Measurements from ENCODE around the gene ELOB.
A peak's percentile ranks its signal among the peaks of the same experiment; 100 is the strongest.

ELOB gene

DNA sequence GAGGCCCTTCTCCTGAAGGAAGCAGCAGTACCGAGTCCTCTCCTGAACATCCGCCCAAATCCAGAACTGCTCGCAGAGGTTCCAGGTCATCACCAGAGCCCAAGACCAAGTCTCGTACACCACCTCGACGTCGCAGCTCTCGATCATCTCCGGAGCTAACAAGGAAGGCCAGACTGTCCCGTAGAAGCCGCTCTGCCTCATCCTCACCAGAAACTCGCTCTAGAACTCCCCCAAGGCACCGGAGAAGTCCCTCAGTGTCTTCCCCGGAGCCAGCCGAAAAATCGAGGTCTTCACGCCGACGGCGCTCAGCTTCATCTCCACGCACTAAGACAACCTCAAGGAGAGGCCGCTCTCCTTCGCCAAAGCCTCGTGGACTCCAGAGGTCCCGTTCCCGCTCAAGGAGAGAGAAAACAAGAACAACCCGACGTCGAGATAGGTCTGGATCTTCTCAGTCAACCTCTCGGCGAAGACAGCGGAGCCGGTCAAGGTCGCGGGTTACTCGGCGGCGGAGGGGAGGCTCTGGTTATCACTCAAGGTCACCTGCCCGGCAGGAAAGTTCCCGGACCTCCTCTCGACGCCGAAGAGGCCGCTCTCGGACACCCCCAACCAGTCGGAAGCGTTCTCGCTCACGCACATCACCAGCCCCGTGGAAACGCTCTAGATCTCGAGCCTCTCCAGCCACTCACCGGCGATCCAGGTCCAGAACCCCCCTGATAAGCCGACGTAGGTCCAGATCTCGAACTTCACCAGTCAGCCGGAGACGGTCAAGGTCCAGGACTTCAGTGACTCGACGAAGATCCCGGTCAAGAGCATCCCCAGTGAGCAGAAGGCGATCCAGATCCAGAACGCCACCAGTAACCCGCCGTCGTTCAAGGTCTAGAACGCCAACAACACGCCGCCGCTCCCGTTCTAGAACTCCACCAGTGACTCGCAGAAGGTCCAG lies 11.3 kb downstream of the ELOB start:
- H3K4me2 ChIP-seq (ENCODE audit: low read length) = no peak overlapping the region
- no peak overlapping the region for H3K27ac ChIP-seq (ENCODE audit: low read depth, low read length, poor library complexity, severe bottlenecking)
- no peaks in the 10 kb centered on the region for H3K79me2 ChIP-seq (ENCODE audit: insufficient read depth, low read length)
- no peaks in the 10 kb centered on the region for H4K20me1 ChIP-seq (ENCODE audit: insufficient read depth, low read length)
- no peak overlapping the region for H3K4me3 ChIP-seq (ENCODE audit: low read depth, low read length, poor library complexity, severe bottlenecking)
- no peaks in the 10 kb centered on the region for H3K27me3 ChIP-seq (ENCODE audit: insufficient read depth, low read length)
- no peaks in the 10 kb centered on the region for H3K9me2 ChIP-seq (ENCODE audit: low read depth, low read length)
- H2AFZ ChIP-seq (ENCODE audit: low read length) = no peak overlapping the region
- no peak overlapping the region for H3K9ac ChIP-seq (ENCODE audit: low read length)
- no peaks in the 10 kb centered on the region for H3K9me3 ChIP-seq (ENCODE audit: low read length)
- TF ChIP-seq EZH2 (IDR thresholded peaks at IDR 0.05; ENCODE audit: borderline replicate concordance, low read length) = no peak
- peaks cover 100% of the 10 kb centered on the region for H3K36me3 ChIP-seq (ENCODE audit: insufficient read depth, low read length)
- no peaks in the 10 kb centered on the region for H3K4me1 ChIP-seq (ENCODE audit: insufficient read depth, low read length, severe bottlenecking)
- H3F3A ChIP-seq (ENCODE audit: insufficient read depth, low read length) = no peaks in the 10 kb centered on the region; the same call in 1 of the 2 replicates

DNA sequence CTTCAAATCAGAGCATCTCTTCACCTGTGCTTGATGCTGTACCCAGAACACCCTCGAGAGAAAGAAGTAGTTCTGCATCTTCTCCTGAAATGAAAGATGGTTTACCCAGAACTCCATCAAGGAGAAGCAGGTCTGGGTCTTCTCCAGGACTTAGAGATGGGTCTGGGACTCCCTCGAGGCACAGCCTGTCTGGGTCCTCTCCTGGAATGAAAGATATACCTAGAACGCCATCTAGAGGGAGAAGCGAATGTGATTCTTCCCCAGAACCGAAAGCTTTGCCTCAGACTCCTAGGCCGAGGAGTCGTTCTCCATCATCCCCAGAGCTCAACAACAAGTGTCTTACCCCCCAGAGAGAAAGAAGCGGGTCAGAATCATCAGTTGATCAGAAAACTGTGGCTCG lies 12.4 kb downstream of the ELOB start:
- Histone ChIP-seq H3F3A (ENCODE audit: insufficient read depth, low read length) (no peaks in the 10 kb centered on the region; the same call in 1 of the 2 replicates), H3K79me2 (ENCODE audit: insufficient read depth, low read length) (no peaks in the 10 kb centered on the region), H3K27me3 (ENCODE audit: insufficient read depth, low read length) (no peaks in the 10 kb centered on the region), H3K4me2 (ENCODE audit: low read length) (no peak overlapping the region), H3K27ac (ENCODE audit: low read depth, low read length, poor library complexity, severe bottlenecking) (no peak overlapping the region), H3K36me3 (ENCODE audit: insufficient read depth, low read length) (peaks cover 100% of the 10 kb centered on the region), H3K4me1 (ENCODE audit: insufficient read depth, low read length, severe bottlenecking) (no peaks in the 10 kb centered on the region), H4K20me1 (ENCODE audit: insufficient read depth, low read length) (no peaks in the 10 kb centered on the region), H2AFZ (ENCODE audit: low read length) (no peak overlapping the region), H3K9me3 (ENCODE audit: low read length) (no peaks in the 10 kb centered on the region), H3K4me3 (ENCODE audit: low read depth, low read length, poor library complexity, severe bottlenecking) (no peak overlapping the region), H3K9ac (ENCODE audit: low read length) (no peak overlapping the region), H3K9me2 (ENCODE audit: low read depth, low read length) (no peaks in the 10 kb centered on the region)
- TF ChIP-seq, protein P1, sequence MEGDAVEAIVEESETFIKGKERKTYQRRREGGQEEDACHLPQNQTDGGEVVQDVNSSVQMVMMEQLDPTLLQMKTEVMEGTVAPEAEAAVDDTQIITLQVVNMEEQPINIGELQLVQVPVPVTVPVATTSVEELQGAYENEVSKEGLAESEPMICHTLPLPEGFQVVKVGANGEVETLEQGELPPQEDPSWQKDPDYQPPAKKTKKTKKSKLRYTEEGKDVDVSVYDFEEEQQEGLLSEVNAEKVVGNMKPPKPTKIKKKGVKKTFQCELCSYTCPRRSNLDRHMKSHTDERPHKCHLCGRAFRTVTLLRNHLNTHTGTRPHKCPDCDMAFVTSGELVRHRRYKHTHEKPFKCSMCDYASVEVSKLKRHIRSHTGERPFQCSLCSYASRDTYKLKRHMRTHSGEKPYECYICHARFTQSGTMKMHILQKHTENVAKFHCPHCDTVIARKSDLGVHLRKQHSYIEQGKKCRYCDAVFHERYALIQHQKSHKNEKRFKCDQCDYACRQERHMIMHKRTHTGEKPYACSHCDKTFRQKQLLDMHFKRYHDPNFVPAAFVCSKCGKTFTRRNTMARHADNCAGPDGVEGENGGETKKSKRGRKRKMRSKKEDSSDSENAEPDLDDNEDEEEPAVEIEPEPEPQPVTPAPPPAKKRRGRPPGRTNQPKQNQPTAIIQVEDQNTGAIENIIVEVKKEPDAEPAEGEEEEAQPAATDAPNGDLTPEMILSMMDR (IDR thresholded peaks at IDR 0.05; ENCODE audit: low read length) = peak; percentile 33; the same call in 1 of the 2 replicates
- no peak for TF ChIP-seq EZH2 (IDR thresholded peaks at IDR 0.05; ENCODE audit: borderline replicate concordance, low read length)

DNA sequence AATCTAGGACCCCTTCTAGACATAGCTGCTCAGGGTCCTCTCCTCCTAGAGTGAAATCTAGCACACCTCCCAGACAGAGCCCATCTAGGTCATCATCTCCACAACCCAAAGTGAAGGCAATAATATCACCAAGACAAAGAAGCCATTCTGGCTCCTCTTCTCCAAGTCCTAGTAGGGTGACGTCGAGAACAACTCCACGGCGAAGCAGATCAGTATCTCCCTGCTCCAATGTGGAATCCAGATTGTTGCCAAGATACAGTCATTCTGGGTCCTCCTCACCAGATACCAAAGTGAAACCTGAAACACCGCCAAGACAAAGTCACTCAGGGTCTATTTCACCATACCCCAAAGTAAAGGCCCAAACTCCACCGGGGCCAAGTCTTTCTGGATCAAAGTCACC lies 13.9 kb downstream of the ELOB start:
- Histone ChIP-seq H3K27me3 (ENCODE audit: insufficient read depth, low read length) (no peaks in the 10 kb centered on the region), H3K36me3 (ENCODE audit: insufficient read depth, low read length) (peaks cover 100% of the 10 kb centered on the region), H3F3A (ENCODE audit: insufficient read depth, low read length) (no peaks in the 10 kb centered on the region; the same call in 1 of the 2 replicates), H3K9me3 (ENCODE audit: low read length) (no peaks in the 10 kb centered on the region), H3K9me2 (ENCODE audit: low read depth, low read length) (no peaks in the 10 kb centered on the region), H3K9ac (ENCODE audit: low read length) (no peak overlapping the region), H3K4me2 (ENCODE audit: low read length) (no peak overlapping the region), H3K27ac (ENCODE audit: low read depth, low read length, poor library complexity, severe bottlenecking) (no peak overlapping the region), H2AFZ (ENCODE audit: low read length) (no peak overlapping the region), H3K4me3 (ENCODE audit: low read depth, low read length, poor library complexity, severe bottlenecking) (no peak overlapping the region), H4K20me1 (ENCODE audit: insufficient read depth, low read length) (no peaks in the 10 kb centered on the region), H3K79me2 (ENCODE audit: insufficient read depth, low read length) (no peaks in the 10 kb centered on the region), H3K4me1 (ENCODE audit: insufficient read depth, low read length, severe bottlenecking) (no peaks in the 10 kb centered on the region)
- TF ChIP-seq EZH2 (IDR thresholded peaks at IDR 0.05; ENCODE audit: borderline replicate concordance, low read length) = no peak
- TF ChIP-seq, protein P1 (IDR thresholded peaks at IDR 0.05; ENCODE audit: low read length) = no peak
